AG20443 (cell line): ENCODE results near the gene ZNF185.
"Not testable (repeated sequence)": the region's sequence is repeated elsewhere in the genome, so short reads cannot be mapped to it uniquely, and the experiment has no call there.

Experiments
- DNase-seq: peaks from one replicate; pipeline ENCODE4 v3.0.0; 2012; ENCODE audit warnings: low spot score, mixed read lengths

The ZNF185 gene

DNA sequence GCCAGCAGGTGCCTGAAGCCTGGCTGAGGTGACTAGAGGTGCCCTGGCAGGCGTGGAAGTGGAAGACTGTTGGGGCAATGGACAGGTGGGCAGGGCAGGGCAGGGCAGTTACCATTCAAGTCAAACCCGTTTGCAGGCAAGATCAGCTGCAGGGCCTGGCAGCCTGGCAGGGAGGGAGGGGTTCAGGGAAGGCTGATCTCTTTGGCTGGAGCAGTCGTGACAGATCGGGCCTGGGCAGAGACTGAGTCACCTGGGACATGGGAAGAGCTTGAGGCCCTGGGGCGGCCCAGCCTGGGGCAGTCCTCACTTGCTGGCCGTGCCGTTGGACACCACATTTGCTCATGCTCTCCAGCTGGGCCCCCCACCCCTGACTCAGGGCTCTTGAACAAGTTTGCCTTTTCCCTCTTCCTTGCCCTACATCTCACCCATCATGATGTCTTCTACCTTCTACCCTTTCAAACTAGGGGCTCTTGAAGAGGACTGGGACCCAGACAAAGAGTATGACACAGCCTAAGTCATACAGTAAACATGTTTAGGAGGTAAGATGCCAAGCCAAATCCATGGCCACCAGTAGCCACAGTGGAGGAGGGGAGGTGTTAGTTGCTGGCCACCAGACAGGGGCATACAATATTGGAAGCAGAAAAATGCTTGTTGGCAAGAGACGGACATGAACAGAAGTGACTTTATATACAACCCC, 2.0 kb upstream of the ZNF185 start:
- peak; percentile 21 for DNase-seq

- peak; percentile 30 for DNase-seq
Observed at GRCh38 chrX:152896450-152896849, 1.4 kb upstream of the ZNF185 start.

- no peak for DNase-seq
Observed at GRCh38 chrX:152898442-152898841, 575 bp downstream of the ZNF185 start.

DNA sequence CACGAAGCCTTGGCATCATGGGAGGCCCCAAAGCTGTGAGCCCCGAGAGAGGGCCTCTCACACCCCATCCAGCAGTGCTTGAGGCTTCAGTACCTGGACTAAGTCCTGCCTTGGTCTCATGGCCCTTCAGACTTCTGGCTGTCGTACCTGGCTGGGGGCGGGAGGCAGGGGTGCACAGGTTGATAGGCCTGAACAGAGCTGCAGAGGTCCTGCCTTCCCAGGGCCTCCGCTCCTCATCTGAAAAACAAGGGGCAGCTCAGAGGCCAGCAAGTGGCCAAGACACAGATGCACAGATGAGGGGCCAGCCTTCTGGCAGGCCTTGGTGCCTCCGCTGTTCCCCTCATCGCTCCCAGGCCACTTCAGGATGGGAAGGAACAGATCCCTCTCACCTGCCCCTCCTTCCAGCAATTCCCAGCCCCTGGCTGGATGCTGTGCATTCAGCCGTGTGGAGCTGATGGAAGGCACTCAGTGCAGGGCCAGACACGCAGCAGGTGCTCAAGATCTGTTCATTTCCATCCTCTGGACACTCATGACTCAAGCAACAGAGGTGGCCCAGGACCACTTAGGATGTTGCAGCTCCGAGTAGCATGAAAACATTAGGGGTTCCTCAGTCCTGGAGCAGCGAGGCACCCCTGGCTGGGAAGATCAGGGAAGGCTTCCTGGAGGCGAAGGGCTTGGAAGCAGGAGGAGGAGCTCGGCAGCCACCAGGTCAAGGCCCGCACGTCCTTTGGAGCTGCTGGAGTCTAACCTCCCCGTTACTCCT, 1.4 kb downstream of the ZNF185 start:
- DNase-seq, result no peak

DNA sequence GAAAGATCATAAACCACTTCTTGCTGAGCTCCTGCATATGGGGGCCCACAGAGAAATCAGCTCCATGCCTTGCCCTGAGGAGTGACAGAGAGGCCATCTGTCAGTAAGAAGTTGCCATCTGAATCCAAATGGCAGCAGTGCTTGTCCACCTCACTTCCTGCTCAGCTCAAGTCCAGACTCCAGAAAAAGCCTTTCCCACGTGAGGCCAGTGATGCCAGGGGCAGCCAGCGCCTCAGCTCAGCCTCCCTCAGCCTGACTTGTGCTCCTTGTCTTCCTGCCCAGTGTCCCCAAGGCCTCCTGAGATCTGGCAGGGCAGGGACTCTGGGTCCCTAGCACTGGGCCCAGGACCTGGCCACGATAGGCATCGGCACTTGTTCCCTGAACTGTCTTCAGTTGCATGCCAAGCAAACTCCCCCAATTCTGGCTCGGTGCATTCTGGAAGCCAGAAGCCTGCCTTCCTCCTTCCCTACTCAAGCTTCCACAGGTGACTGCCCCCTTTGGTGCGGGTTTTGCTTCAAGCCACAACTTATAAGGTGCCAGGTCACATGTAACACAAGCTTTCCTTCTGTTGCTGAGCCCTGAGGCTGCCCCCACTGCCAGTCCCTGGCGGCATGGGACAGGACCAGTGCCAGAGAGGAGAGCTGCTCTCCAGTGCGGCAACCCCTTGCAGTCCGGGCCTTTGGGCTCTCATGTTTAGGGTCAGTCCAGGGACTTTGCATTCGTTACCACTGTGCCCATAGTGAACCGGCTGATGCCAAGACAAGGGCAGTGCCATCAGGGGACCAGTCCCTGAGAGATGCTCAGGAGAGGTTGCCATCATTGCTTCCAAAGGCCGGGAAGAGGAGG, 2.2 kb downstream of the ZNF185 start:
- DNase-seq, result no peak

GRCh38 chrX:152900937-152901445, 3.1 kb downstream of the ZNF185 start:
- no peak for DNase-seq

DNA sequence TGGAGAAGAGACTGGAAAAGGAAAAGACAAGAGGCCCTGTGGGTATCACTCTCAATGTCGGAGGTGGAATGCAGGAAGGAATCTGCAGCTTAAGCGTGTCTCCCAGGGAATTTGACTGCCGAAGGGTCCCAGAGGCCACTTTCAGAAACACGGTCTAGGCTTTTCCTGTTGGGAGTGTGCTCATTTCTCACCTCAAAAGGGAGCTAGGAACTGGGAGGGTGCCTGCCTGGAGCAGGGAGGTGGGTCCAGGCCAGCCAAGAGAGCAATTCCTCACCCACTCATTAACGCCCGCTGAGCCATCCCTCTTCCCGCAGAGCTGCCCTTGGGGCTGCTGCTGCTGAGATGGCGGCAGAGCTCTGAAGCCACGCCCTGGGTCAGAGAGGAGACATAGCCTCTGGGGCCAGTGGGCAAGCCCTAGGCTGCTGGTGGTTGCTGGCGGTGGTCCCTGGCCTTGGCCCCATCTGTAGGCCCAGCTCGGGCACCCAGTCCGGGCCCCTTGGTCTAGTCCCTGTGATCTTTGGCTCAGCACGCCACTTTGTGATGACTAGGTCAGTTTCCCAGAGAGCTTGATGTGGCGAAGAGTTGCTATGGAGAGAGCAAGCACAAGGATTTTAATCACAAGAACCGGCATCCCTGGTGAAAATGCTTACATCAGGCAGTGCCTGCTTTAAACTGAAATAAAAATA, 4.1 kb downstream of the ZNF185 start:
- no peak for DNase-seq

DNA sequence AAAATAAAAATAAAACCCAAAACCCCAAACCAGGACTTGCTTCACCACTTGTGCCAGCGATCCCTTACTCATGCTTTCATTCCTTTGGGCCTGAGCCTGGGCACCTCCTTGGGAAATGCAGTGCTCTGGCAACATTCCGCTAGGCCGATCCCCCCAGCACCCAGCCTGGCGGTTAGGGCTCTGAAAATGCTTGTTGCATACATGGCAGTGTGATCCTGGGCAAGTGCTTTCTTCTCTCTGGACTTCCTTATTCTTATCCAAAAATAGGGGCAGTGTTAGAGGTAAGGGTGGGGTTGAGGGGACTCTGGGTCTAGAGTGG, 4.6 kb downstream of the ZNF185 start:
- no peak for DNase-seq

GRCh38 chrX:152903589-152903988, 5.7 kb downstream of the ZNF185 start:
- no peak for DNase-seq

DNA sequence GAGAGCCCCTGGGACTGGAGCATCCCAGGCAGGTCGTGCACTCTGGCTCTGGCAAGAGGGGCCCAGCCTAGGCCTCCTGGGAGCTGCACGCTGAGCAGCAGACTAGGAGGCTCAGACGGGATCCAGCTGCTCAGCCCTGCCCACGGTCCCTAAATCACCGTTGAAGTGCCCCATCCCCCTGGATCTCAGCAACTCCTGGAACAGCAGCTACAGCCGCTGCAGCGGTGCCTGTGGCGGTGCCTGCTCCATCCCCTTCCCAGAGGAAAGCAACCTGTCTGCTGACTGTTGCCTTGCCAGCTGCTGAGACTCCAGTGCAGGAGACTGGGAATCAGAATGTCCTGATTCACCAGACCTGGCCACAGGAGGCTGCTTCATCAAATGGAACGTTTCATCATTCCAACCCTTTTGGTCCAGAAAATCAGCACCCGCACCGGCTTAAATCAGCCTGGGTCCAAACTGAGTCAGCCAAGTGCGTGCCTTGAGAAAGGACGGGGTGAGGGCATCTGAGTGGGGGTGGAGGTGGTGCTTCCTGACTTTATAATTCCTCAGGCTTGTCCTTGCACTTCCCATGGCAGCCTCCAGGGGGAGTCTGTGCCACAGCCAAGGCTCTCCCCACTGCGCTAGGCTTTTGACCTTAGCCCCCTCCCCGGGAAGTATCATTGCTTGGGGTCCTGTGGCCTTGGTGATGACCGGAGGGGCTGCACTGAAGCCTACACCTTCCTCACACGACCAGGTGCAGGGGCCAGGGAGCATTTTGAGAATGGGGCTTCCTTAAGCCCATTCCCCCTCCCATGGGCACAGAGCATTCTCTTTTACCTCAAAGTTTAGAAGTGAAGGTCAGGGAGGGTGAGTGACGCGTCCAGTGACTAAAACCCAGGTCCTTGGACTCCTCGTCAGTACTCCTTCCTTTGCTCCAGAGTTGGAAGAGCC, 6.5 kb downstream of the ZNF185 start:
- DNase-seq, result peak; percentile 83

DNA sequence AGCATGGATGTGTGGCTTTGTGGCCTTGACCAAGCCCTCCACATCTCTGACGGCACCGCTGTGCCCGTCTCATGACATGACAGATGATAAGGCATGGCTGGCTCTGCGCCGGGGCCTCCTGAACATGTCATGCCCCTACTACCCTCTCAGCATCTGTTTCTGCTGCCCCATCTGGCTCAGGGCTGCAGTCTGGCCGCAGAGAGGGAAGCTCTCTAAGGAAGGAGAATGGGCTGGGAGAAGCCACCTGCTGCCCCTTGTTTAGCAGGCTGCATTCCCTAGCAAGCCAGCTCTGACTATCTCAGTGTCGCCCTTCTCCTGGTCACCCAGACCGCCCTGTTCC, 7.2 kb downstream of the ZNF185 start:
- no peak for DNase-seq

DNA sequence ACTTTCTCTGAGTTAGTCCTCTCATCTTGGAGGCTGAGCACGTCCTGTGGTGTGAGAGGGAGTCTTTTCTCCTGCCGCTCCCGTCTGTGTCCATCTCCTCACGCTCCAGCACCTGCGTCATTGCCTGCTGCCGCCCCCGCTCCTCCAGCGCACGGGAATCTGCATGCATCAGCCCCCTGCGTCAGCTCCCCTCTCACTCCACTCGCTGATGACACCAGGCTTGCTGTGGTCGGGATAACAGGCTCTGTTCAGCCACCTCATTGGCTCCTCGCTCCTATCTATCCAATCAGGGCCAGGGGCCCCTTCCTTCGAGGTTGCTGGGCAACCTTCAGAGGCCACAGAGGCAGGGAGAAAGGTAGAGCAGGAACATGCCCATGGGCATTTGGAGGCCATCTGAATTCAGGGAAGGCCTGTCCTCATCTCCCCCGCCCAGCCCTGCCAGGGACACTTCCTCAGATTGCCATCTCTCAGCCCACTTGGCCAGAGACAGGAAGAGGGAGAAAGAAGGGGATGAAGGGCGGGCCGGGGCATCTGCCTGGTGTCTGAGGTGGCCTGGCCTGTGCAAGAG, 9.3 kb downstream of the ZNF185 start:
- peak; percentile 76 for DNase-seq

- DNase-seq, result no peak
Observed at GRCh38 chrX:152908486-152908885, 10.6 kb downstream of the ZNF185 start.

GRCh38 chrX:152910018-152910417, 12.2 kb downstream of the ZNF185 start:
- not testable (repeated sequence) for DNase-seq

GRCh38 chrX:152912106-152912505, 14.2 kb downstream of the ZNF185 start:
- no peak for DNase-seq

DNA sequence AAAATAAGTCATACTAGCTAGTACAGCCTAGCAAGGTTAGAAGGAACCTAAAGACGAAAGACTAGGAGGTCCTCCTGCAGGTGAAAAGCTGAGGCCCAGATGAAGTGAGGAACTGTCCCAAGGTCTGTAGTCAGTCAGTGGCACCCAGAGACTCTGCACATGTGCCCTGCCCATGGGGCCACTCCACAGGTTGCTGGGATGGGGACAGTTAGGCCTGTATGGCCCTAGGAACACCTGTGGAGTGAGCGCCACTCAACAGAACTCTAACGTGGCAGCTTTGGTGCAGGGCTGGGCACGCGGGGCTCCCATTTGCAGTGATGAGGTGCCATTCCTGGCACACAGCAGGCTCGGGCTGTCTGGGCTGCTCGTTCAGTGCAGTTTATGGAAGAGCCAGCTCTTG, 14.8 kb downstream of the ZNF185 start:
- DNase-seq, result no peak

DNA sequence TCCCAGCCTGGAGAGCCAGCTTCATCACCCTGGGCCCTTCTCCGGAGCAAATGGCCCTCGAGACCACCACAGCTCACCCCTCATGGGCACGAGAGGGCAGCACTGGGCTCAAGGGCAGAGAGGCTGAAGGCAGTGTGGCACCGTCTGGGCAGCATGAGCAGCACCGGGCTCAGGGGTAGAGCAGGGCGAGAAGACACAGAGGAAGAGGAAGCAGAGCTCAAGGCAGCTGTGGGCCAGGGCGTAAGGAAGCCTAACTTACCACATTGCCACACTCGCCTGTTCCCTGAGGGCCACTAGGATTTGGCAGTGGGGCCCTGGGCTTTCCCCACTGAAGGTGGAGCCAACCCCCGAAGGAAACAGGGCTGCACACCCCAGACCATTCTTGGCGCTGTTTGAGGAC, 15.5 kb downstream of the ZNF185 start:
- no peak for DNase-seq

DNA sequence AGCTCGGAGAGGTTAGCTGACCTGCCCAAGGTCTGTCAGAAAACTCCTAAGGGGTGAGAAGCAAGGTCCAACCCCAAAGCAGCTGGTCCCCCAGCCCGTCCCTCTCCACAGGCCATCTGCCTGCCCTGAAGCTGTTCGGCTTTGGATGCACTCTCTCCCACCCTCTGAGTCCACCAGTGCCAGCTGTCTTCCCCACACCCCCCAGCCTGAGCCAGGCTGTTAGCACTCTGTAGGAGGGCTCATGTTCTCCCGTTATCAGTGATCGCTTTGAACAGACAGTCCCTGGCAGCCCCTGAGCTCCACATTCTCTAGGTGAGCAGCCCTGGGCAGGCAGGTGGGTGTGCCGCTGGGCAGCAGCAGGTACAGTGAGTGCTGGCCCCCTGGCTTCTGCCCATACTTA, 16.0 kb downstream of the ZNF185 start:
- no peak for DNase-seq

GRCh38 chrX:152915541-152916241, 17.8 kb downstream of the ZNF185 start:
- peak; percentile 54 for DNase-seq
